ENCODE results near the gene NBEA. TPM values are rescaled to one million over a fixed set of nuclear protein-coding genes. Genes with fewer than 3 reads are reported as not detected.

The NBEA gene
- total RNA-seq, 1 experiment from 2014 or later: 0.54 TPM

DNA sequence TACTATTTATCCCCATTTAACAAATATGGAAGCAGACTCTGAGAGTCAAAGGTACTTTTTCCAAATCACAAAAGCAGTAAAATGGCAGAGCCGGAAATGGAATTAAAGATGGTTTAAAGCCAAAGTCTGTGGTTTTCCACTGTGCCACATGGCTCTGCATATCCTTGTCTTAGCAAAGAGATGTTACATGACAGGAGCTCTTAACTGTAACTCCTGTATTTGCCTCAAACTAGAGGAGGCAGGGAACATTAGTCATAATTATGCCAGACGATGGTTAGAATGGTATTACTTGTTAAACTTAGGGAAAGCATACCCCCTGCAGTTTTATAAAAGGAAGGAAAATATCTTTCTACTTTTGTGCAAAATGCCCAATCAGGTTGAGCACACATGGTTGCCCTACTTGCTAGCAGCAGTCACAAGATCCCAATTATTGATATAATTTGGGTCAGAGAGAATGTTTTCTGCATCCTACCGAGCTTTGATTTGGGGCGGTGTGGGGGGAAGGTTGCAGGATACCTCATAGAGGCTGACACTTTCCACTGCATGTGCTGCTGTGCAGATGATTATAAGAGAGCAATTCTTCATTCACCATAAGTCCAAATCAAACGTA is 576.4 kb downstream of the NBEA start:
- no peaks in the 10 kb centered on the region for H3K36me3 Mint-ChIP-seq (ENCODE audit: insufficient read depth, unreplicated experiment)
- TF ChIP-seq, protein P1, sequence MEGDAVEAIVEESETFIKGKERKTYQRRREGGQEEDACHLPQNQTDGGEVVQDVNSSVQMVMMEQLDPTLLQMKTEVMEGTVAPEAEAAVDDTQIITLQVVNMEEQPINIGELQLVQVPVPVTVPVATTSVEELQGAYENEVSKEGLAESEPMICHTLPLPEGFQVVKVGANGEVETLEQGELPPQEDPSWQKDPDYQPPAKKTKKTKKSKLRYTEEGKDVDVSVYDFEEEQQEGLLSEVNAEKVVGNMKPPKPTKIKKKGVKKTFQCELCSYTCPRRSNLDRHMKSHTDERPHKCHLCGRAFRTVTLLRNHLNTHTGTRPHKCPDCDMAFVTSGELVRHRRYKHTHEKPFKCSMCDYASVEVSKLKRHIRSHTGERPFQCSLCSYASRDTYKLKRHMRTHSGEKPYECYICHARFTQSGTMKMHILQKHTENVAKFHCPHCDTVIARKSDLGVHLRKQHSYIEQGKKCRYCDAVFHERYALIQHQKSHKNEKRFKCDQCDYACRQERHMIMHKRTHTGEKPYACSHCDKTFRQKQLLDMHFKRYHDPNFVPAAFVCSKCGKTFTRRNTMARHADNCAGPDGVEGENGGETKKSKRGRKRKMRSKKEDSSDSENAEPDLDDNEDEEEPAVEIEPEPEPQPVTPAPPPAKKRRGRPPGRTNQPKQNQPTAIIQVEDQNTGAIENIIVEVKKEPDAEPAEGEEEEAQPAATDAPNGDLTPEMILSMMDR (IDR thresholded peaks at IDR 0.05; ENCODE audit: insufficient read depth in 1 of 2, low read depth in 1 of 2, low read length in 1 of 2, severe bottlenecking in 1 of 2, unreplicated experiment in 1 of 2): no peak
- POLR2A ChIA-PET: no interaction called here

DNA sequence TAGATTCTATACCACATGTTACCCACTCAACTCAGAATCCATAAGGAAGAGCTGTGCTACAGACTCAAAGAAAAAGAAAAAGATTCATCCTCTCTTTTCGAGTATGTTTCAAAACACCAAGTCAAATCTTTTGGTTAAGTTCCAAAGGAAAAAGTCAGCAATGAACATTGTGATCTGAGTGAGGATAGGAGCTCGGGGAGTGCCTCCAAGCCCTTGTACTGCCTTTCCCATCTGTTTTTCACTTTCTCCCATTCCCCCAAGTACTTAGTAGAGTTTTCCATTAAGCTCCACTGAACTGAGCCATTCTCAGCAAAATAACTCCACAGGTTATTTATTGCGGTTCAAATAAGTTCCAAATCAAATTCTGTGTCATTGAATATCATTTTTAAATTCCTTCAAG is 582.1 kb downstream of the NBEA start:
- no peaks in the 10 kb centered on the region for H3K9me3 ChIP-seq
- no peak for DNase-seq
- Mint-ChIP-seq H3K27ac (ENCODE audit: unreplicated experiment) (no peak overlapping the region), H3K36me3 (ENCODE audit: insufficient read depth, unreplicated experiment) (no peaks in the 10 kb centered on the region), H3K9me3 (ENCODE audit: unreplicated experiment) (no peaks in the 10 kb centered on the region), H3K27me3 (ENCODE audit: insufficient read depth, unreplicated experiment) (peaks cover 3% of the 10 kb centered on the region), H3K4me1 (ENCODE audit: low read depth, unreplicated experiment) (no peaks in the 10 kb centered on the region), H3K4me3 (ENCODE audit: unreplicated experiment) (no peak overlapping the region)
- H3K27me3 ChIP-seq (replicated peaks; ENCODE audit: control insufficient read depth, insufficient read depth, low read length): no peaks in the 10 kb centered on the region; the same call in 1 of the 2 replicates
- ChIA-PET POLR2A (no interaction called here), CTCF (no interaction called here)
- TF ChIP-seq, protein P1 (IDR thresholded peaks at IDR 0.05; ENCODE audit: insufficient read depth in 1 of 2, low read depth in 1 of 2, low read length in 1 of 2, severe bottlenecking in 1 of 2, unreplicated experiment in 1 of 2): no peak
- intact Hi-C loops (cut with micrococcal nuclease; ENCODE audit: unreplicated experiment): no loop called here
- H3K36me3 ChIP-seq (ENCODE audit: control insufficient read depth, insufficient read depth, low read length): no peaks in the 10 kb centered on the region
- no peak overlapping the region for H3K4me3 ChIP-seq (ENCODE audit: low read depth, low read length)
- H3K4me1 ChIP-seq: no peaks in the 10 kb centered on the region
- BruUV-seq (replicated peaks): no TSS peak

More for the DNA sequence above, 576.4 kb downstream of the NBEA start:
- Mint-ChIP-seq H3K4me1 (ENCODE audit: low read depth, unreplicated experiment) (no peaks in the 10 kb centered on the region), H3K27me3 (ENCODE audit: insufficient read depth, unreplicated experiment) (peaks cover 12% of the 10 kb centered on the region), H3K4me3 (ENCODE audit: unreplicated experiment) (no peak overlapping the region), H3K9me3 (ENCODE audit: unreplicated experiment) (no peaks in the 10 kb centered on the region), H3K27ac (ENCODE audit: unreplicated experiment) (no peak overlapping the region)
- DNase-seq: no peak
- intact Hi-C loops (cut with micrococcal nuclease; ENCODE audit: unreplicated experiment): no loop called here
- H3K36me3 ChIP-seq (ENCODE audit: control insufficient read depth, insufficient read depth, low read length): no peaks in the 10 kb centered on the region
- H3K4me3 ChIP-seq (ENCODE audit: low read depth, low read length): no peak overlapping the region
- H3K27me3 ChIP-seq (replicated peaks; ENCODE audit: control insufficient read depth, insufficient read depth, low read length): no peaks in the 10 kb centered on the region
- no peaks in the 10 kb centered on the region for H3K4me1 ChIP-seq
- CTCF ChIA-PET: no interaction called here
- BruUV-seq (replicated peaks): no TSS peak
- H3K9me3 ChIP-seq: no peaks in the 10 kb centered on the region

DNA sequence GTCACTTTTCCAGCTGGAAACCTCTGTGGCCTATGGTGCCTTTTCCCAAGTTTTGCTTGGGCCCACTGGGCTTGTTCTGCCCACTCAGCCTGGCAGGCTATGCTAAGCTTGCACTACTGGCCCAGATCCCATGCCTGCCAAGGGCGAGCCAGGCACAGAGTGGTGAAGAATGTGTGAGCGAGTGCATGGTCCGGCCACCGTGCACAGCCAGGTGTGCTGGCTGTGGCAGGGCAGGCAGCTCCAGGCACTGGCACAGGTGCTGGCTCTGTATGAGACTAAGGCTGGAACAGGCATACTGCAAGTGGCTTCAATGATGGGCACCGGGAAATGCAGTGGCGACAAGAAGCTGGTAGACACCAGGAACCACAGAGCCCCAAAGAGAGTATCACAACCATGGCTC is 584.5 kb downstream of the NBEA start:
- CTCF ChIA-PET: no interaction called here
- Mint-ChIP-seq H3K4me1 (ENCODE audit: low read depth, unreplicated experiment) (no peaks in the 10 kb centered on the region), H3K9me3 (ENCODE audit: unreplicated experiment) (no peaks in the 10 kb centered on the region), H3K36me3 (ENCODE audit: insufficient read depth, unreplicated experiment) (no peaks in the 10 kb centered on the region), H3K27ac (ENCODE audit: unreplicated experiment) (no peak overlapping the region), H3K4me3 (ENCODE audit: unreplicated experiment) (no peak overlapping the region), H3K27me3 (ENCODE audit: insufficient read depth, unreplicated experiment) (peaks cover 3% of the 10 kb centered on the region)
- no peaks in the 10 kb centered on the region for H3K4me1 ChIP-seq
- TF ChIP-seq, protein P1 (IDR thresholded peaks at IDR 0.05; ENCODE audit: insufficient read depth in 1 of 2, low read depth in 1 of 2, low read length in 1 of 2, severe bottlenecking in 1 of 2, unreplicated experiment in 1 of 2): no peak
- no peaks in the 10 kb centered on the region; the same call in 1 of the 2 replicates for H3K27me3 ChIP-seq (replicated peaks; ENCODE audit: control insufficient read depth, insufficient read depth, low read length)
- POLR2A ChIA-PET: no interaction called here
- no peak overlapping the region for H3K4me3 ChIP-seq (ENCODE audit: low read depth, low read length)
- no TSS peak for BruUV-seq (replicated peaks)
- H3K9me3 ChIP-seq: no peaks in the 10 kb centered on the region
- intact Hi-C loops (cut with micrococcal nuclease; ENCODE audit: unreplicated experiment): no loop called here
- H3K36me3 ChIP-seq (ENCODE audit: control insufficient read depth, insufficient read depth, low read length): no peaks in the 10 kb centered on the region
- no peak for DNase-seq
